ENCODE measurements around the gene PRR23B. TPM values are rescaled to one million over a fixed set of nuclear protein-coding genes. Genes with fewer than 3 reads are reported as not detected.
"Not testable (repeated sequence)": the region's sequence is repeated elsewhere in the genome, so short reads cannot be mapped to it uniquely, and the experiment has no call there.

PRR23B gene
- total RNA-seq (not detected), polyA plus RNA-seq (not detected)
- long read RNA-seq, donor 1 = 0 reads
- long read RNA-seq, donor 2 = 0 reads
- long read RNA-seq, donor 3 = 0 reads
- long read RNA-seq, donor 4 = 0 reads

GRCh38 chr3:139020868-139021234 lies at the start of gene PRR23B:
PRR23B (minus strand) TSS chr3:139020926; CDS start chr3:139020661, 265 bp downstream.
- Histone ChIP-seq H3K4me1 (ENCODE audit: control insufficient read depth, insufficient read depth, low read length) (no peaks in the 10 kb centered on the region), H3K9me3 (ENCODE audit: control insufficient read depth, low read length) (peaks cover 2% of the 10 kb centered on the region), H3K27ac (ENCODE audit: low read length) (no peak within 1 kb of the TSS), H3K4me3 (ENCODE audit: low read length) (no peak within 1 kb of the TSS), H3K27me3 (ENCODE audit: control insufficient read depth, insufficient read depth) (no peaks in the 10 kb centered on the region)
- no peak for ATAC-seq
- no peak for DNase-seq
- intact Hi-C loops (cut with DNase I) = no loop called here
- 50% methylated on average over 19 of the region's 19 CpGs for WGBS

- no peak overlapping the region for H3K4me3 ChIP-seq (ENCODE audit: low read length)
- H3K27ac ChIP-seq (ENCODE audit: low read length) = no peak overlapping the region
- DNase-seq (no peak), ATAC-seq (no peak)
- intact Hi-C loops (cut with DNase I) = no loop called here
- no peaks in the 10 kb centered on the region for H3K4me1 ChIP-seq (ENCODE audit: control insufficient read depth, insufficient read depth, low read length)
- H3K27me3 ChIP-seq (ENCODE audit: control insufficient read depth, insufficient read depth) = no peaks in the 10 kb centered on the region
- no peaks in the 10 kb centered on the region for H3K9me3 ChIP-seq (ENCODE audit: control insufficient read depth, low read length)
- 38% methylated on average over 1 of the region's 1 CpG for WGBS
Measured at GRCh38 chr3:139062918-139063317, 42.2 kb upstream of the PRR23B start.

- no peak for DNase-seq
- 71% methylated on average over 2 of the region's 2 CpGs for WGBS
- no peak for ATAC-seq
- Histone ChIP-seq H3K9me3 (ENCODE audit: control insufficient read depth, low read length) (no peaks in the 10 kb centered on the region), H3K27ac (ENCODE audit: low read length) (no peak overlapping the region), H3K27me3 (ENCODE audit: control insufficient read depth, insufficient read depth) (no peaks in the 10 kb centered on the region), H3K4me1 (ENCODE audit: control insufficient read depth, insufficient read depth, low read length) (no peaks in the 10 kb centered on the region), H3K4me3 (ENCODE audit: low read length) (no peak overlapping the region)
- intact Hi-C loops (cut with DNase I) = no loop called here
Measured at GRCh38 chr3:139052802-139053600, 32.3 kb upstream of the PRR23B start.

GRCh38 chr3:139044366-139045210 lies 23.9 kb upstream of the PRR23B start, which contains the start of gene PRR23C:
PRR23C (minus strand) TSS chr3:139044892; CDS start chr3:139044620, 272 bp downstream.
- 48% methylated on average over 77 of the region's 77 CpGs for WGBS
- no peak for ATAC-seq
- H3K27ac ChIP-seq (ENCODE audit: low read length) = no peak within 1 kb of the TSS
- intact Hi-C loops (cut with DNase I) = no loop called here
- no peak for DNase-seq
- H3K9me3 ChIP-seq (ENCODE audit: control insufficient read depth, low read length) = no peaks in the 10 kb centered on the region
- H3K27me3 ChIP-seq (ENCODE audit: control insufficient read depth, insufficient read depth) = no peaks in the 10 kb centered on the region
- no peaks in the 10 kb centered on the region for H3K4me1 ChIP-seq (ENCODE audit: control insufficient read depth, insufficient read depth, low read length)
- H3K4me3 ChIP-seq (ENCODE audit: low read length) = no peak within 1 kb of the TSS

- intact Hi-C loops (cut with DNase I) = no loop called here
- 69% methylated on average over 50 of the region's 50 CpGs for WGBS
- Histone ChIP-seq H3K27ac (ENCODE audit: low read length) (no peak overlapping the region), H3K27me3 (ENCODE audit: control insufficient read depth, insufficient read depth) (no peaks in the 10 kb centered on the region), H3K4me1 (ENCODE audit: control insufficient read depth, insufficient read depth, low read length) (no peaks in the 10 kb centered on the region), H3K4me3 (ENCODE audit: low read length) (no peak overlapping the region), H3K9me3 (ENCODE audit: control insufficient read depth, low read length) (no peaks in the 10 kb centered on the region)
- DNase-seq = peak in 2 of 3 donors; percentile 45 to 48
- no peak for ATAC-seq
Measured at GRCh38 chr3:139043554-139044365, 23.0 kb upstream of the PRR23B start.

- H3K4me1 ChIP-seq (ENCODE audit: control insufficient read depth, insufficient read depth, low read length) = no peaks in the 10 kb centered on the region
- DNase-seq (no peak), ATAC-seq (peak in 1 of 2 donors; percentile 73)
- no peak overlapping the region for H3K27ac ChIP-seq (ENCODE audit: low read length)
- no peaks in the 10 kb centered on the region for H3K9me3 ChIP-seq (ENCODE audit: control insufficient read depth, low read length)
- H3K27me3 ChIP-seq (ENCODE audit: control insufficient read depth, insufficient read depth) = no peaks in the 10 kb centered on the region
- WGBS = 67% methylated on average over 6 of the region's 6 CpGs
- intact Hi-C loops (cut with DNase I) = no loop called here
- H3K4me3 ChIP-seq (ENCODE audit: low read length) = no peak overlapping the region
Measured at GRCh38 chr3:139037478-139037877, 16.8 kb upstream of the PRR23B start.

GRCh38 chr3:139032326-139033002 lies 11.7 kb upstream of the PRR23B start:
- 72% methylated on average over 2 of the region's 2 CpGs for WGBS
- no peaks in the 10 kb centered on the region for H3K4me1 ChIP-seq (ENCODE audit: control insufficient read depth, insufficient read depth, low read length)
- H3K27me3 ChIP-seq (ENCODE audit: control insufficient read depth, insufficient read depth) = no peaks in the 10 kb centered on the region
- DNase-seq (no peak), ATAC-seq (no peak)
- intact Hi-C loops (cut with DNase I) = no loop called here
- H3K9me3 ChIP-seq (ENCODE audit: control insufficient read depth, low read length) = no peaks in the 10 kb centered on the region
- no peak overlapping the region for H3K27ac ChIP-seq (ENCODE audit: low read length)
- H3K4me3 ChIP-seq (ENCODE audit: low read length) = no peak overlapping the region

- not testable (repeated sequence) for ATAC-seq; H3K9me3 ChIP-seq (ENCODE audit: control insufficient read depth, low read length)
Measured at GRCh38 chr3:139030576-139030975, 9.8 kb upstream of the PRR23B start.

GRCh38 chr3:139024968-139025367 lies 4.2 kb upstream of the PRR23B start:
- ATAC-seq (no peak), DNase-seq (no peak)
- no peaks in the 10 kb centered on the region for H3K9me3 ChIP-seq (ENCODE audit: control insufficient read depth, low read length)
- intact Hi-C loops (cut with DNase I) = no loop called here
- no peaks in the 10 kb centered on the region for H3K4me1 ChIP-seq (ENCODE audit: control insufficient read depth, insufficient read depth, low read length)
- 86% methylated on average over 2 of the region's 2 CpGs for WGBS
- no peaks in the 10 kb centered on the region for H3K27me3 ChIP-seq (ENCODE audit: control insufficient read depth, insufficient read depth)
- H3K27ac ChIP-seq (ENCODE audit: low read length) = no peak overlapping the region
- no peak overlapping the region for H3K4me3 ChIP-seq (ENCODE audit: low read length)

More at GRCh38 chr3:139030576-139030975, 9.8 kb upstream of the PRR23B start:
- H3K27ac ChIP-seq (ENCODE audit: low read length); H3K27me3 ChIP-seq (ENCODE audit: control insufficient read depth, insufficient read depth); H3K4me3 ChIP-seq (ENCODE audit: low read length); intact Hi-C loops (cut with DNase I); H3K4me1 ChIP-seq (ENCODE audit: control insufficient read depth, insufficient read depth, low read length); DNase-seq: not testable (repeated sequence)
